MCF 10A (cell line): ENCODE data around the gene LYSMD2. TPM values are rescaled to one million over a fixed set of nuclear protein-coding genes. Genes with fewer than 3 reads are reported as not detected.

Experiments
- BruUV-seq: library from RNA; stranded (reverse); fragments of 400-500 nt; replicated peaks from 2 replicates; lab custom pipeline; 2021; lab: Mats Ljungman, UMichigan
- CTCF ChIA-PET: fragments of 300-600 bp; sonication (Branson Sonifier 250); formaldehyde crosslinking; extraction: SDS; loops from one replicate; lab custom pipeline; 2021; ENCODE audit warnings: antibody characterized with exemption, inconsistent platforms; lab: Yijun Ruan, JAX
- POLR2A ChIA-PET: fragments of 300-600, 350-650 bp; sonication (Branson Sonifier 250); formaldehyde crosslinking; extraction: SDS; loops from one replicate; lab custom pipeline; 2020; ENCODE audit warnings: antibody characterized with exemption, inconsistent platforms; lab: Yijun Ruan, JAX
- DNase-seq: peaks from one replicate; pipeline ENCODE4 v3.0.0-alpha.2; 2018; ENCODE audit not compliant: unreplicated experiment
- H3K27ac Mint-ChIP-seq: one replicate; pipeline ENCODE4 v1.8.0; 2022; ENCODE audit warnings: mild to moderate bottlenecking, low read depth, mixed read lengths; ENCODE audit not compliant: unreplicated experiment
- H3K27me3 Mint-ChIP-seq: one replicate; pipeline ENCODE4 v1.8.0; 2022; ENCODE audit warnings: mixed read lengths; ENCODE audit not compliant: insufficient read depth, unreplicated experiment
- H3K36me3 Mint-ChIP-seq: one replicate; pipeline ENCODE4 v1.8.0; 2022; ENCODE audit warnings: mild to moderate bottlenecking, moderate library complexity, mixed read lengths; ENCODE audit not compliant: insufficient read depth, unreplicated experiment
- H3K4me1 Mint-ChIP-seq: one replicate; pipeline ENCODE4 v1.8.0; 2022; ENCODE audit warnings: mixed read lengths; ENCODE audit not compliant: insufficient read depth, unreplicated experiment
- H3K4me3 Mint-ChIP-seq: one replicate; pipeline ENCODE4 v1.8.0; 2022; ENCODE audit warnings: mild to moderate bottlenecking, moderate library complexity, mixed read lengths; ENCODE audit not compliant: unreplicated experiment
- H3K9me3 Mint-ChIP-seq: one replicate; pipeline ENCODE4 v1.8.0; 2022; ENCODE audit warnings: mixed read lengths; ENCODE audit not compliant: unreplicated experiment
- intact Hi-C: fragments of 100-400 bp; cut with micrococcal nuclease; formaldehyde crosslinking; loops from 2 replicates; pipeline ENCODE4 v1.14.1; 2022
- total RNA-seq: library from RNA; stranded (reverse); gene quantifications from 2 replicates; pipeline ENCODE4 v1.2.3, GENCODE V29; 2022
- TF ChIP-seq, protein P1 (sequence below): fragments of 200-600 bp; IDR thresholded peaks from one replicate; pipeline ENCODE4 v1.8.0; 2022; ENCODE audit warnings: antibody characterized with exemption, mild to moderate bottlenecking; ENCODE audit not compliant: unreplicated experiment

The LYSMD2 gene
- total RNA-seq, 1 experiment from 2014 or later: 14.3 TPM

DNA sequence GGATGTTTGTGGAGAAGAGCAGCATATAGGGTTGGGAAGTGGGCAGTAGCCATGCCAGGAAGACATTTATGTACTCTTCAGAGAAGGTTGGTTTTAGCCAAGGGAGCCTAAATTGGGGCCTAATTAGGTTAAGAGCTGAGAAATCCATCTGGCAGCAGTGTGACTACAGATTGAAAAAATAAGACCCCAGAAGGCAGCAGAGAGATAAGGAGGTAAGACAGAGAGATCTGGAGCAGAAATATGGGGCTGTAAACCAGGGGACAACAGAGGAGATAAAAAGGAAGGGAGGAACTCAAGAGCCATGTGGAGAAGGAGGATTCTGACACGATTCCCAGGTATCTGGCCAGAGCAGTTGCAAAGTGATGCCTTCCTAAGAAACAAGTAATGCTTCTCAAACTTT lies 23.3 kb downstream of the LYSMD2 start:
- H3K36me3 Mint-ChIP-seq: no peaks in the 10 kb centered on the region
- no peak for DNase-seq
- POLR2A ChIA-PET: no interaction called here
- no peaks in the 10 kb centered on the region for H3K27me3 Mint-ChIP-seq
- H3K9me3 Mint-ChIP-seq: no peaks in the 10 kb centered on the region
- BruUV-seq: no TSS peak
- intact Hi-C loops: no loop called here
- H3K4me3 Mint-ChIP-seq: no peak overlapping the region
- CTCF ChIA-PET: interaction anchor here (0.7 kb wide), 1 partner anchor 227 kb away, joined by 3 read pairs; no protein-coding TSS in a partner anchor
- H3K4me1 Mint-ChIP-seq: no peaks in the 10 kb centered on the region
- no peak overlapping the region for H3K27ac Mint-ChIP-seq
- TF ChIP-seq, protein P1, sequence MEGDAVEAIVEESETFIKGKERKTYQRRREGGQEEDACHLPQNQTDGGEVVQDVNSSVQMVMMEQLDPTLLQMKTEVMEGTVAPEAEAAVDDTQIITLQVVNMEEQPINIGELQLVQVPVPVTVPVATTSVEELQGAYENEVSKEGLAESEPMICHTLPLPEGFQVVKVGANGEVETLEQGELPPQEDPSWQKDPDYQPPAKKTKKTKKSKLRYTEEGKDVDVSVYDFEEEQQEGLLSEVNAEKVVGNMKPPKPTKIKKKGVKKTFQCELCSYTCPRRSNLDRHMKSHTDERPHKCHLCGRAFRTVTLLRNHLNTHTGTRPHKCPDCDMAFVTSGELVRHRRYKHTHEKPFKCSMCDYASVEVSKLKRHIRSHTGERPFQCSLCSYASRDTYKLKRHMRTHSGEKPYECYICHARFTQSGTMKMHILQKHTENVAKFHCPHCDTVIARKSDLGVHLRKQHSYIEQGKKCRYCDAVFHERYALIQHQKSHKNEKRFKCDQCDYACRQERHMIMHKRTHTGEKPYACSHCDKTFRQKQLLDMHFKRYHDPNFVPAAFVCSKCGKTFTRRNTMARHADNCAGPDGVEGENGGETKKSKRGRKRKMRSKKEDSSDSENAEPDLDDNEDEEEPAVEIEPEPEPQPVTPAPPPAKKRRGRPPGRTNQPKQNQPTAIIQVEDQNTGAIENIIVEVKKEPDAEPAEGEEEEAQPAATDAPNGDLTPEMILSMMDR: no peak

DNA sequence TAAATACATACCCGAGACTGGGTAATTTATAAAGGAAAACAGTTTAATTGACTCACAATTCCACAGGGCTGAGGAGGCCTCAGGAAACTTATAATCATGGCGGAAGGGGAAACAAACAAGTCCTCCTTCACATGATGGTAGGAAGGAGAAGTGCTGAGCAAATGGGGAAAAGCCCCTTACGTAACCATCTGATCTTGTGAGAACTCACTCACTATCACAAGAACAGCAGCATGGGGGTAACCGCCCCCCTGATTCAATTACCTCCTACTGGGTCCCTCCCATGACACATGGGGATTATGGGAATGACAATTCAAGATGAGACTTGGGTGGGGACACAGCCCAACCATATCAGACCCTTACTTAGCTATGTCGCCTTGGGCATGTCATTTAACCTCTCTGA lies 28.4 kb downstream of the LYSMD2 start:
- BruUV-seq: no TSS peak
- no peaks in the 10 kb centered on the region for H3K9me3 Mint-ChIP-seq
- ChIA-PET POLR2A (no interaction called here), CTCF (no interaction called here)
- TF ChIP-seq, protein P1: no peak
- intact Hi-C loops: no loop called here
- no peaks in the 10 kb centered on the region for H3K27me3 Mint-ChIP-seq
- H3K4me1 Mint-ChIP-seq: no peaks in the 10 kb centered on the region
- H3K27ac Mint-ChIP-seq: no peak overlapping the region
- peaks cover 5% of the 10 kb centered on the region for H3K36me3 Mint-ChIP-seq
- no peak overlapping the region for H3K4me3 Mint-ChIP-seq
- DNase-seq: no peak

DNA sequence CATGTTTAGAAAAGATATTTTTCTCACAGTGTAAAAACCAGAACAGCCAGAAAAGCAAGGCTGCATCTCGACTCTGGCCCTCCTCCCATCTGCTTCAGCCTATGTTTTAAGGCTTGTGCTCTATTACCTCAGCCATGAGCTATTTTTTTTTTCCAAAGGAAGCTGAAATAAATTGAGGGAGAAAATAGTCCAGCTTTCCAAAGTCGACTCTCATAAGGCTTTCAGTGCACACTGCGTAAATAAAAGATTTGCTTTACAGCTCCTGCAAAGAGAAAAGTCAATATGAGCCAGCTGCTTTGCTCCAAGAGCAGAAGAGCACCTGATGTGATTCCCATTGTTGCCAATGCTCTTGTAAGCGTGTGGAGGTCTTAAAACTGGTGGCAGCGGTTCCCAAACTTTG lies 29.4 kb downstream of the LYSMD2 start:
- POLR2A ChIA-PET: interaction anchor here (1.3 kb wide), 1 partner anchor 28 kb away, joined by 3 read pairs; no protein-coding TSS in a partner anchor
- H3K4me3 Mint-ChIP-seq: no peak overlapping the region

DNA sequence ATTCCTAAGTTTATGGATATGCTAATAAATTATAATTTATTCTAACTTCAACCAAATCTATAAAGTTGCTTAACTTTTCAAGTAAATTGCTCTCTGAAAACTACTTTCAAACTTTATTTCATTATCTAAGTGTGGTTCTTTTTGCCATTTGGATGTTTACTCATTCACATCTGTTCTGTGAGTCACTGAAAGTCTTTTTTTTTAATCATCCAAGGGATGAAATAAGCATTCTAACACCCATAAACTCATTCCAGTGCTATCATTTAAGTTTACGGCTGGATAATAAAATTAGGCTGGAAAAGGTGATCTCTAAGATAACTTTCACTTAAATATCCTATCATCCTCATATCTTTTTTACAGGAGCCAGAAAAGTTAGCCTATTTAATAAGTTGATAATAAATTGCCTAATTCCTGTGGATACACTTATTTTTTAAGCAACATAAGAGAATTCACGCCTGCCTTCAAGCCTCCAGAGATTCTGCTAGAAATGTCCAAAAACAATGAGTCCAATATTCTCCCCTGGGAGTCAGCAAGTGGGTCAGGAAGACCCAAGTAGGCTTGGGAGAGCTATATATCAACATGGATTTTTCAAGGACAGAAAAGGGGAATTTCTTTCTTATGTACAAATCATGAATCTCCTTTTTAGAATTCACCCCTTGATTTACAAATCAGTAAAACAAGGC lies 30.4 kb downstream of the LYSMD2 start:
- Mint-ChIP-seq H3K27ac (no peak overlapping the region), H3K9me3 (no peaks in the 10 kb centered on the region), H3K4me1 (no peaks in the 10 kb centered on the region), H3K27me3 (no peaks in the 10 kb centered on the region), H3K4me3 (no peak overlapping the region), H3K36me3 (peaks cover 5% of the 10 kb centered on the region)
- ChIA-PET POLR2A (interaction anchor here (1.3 kb wide), 1 partner anchor 27 kb away, joined by 3 read pairs; no protein-coding TSS in a partner anchor), CTCF (interaction anchor here (0.5 to 1.1 kb wide), 2 partner anchors 18 to 44 kb away, joined by 3 read pairs; no protein-coding TSS in a partner anchor)
- intact Hi-C loops: no loop called here
- TF ChIP-seq, protein P1: no peak
- no TSS peak for BruUV-seq
- DNase-seq: no peak

More for the DNA sequence above, 29.4 kb downstream of the LYSMD2 start:
- intact Hi-C loops: no loop called here
- CTCF ChIA-PET: interaction anchor here (1.1 kb wide), 1 partner anchor 45 kb away, joined by 3 read pairs; no protein-coding TSS in a partner anchor
- no peaks in the 10 kb centered on the region for H3K9me3 Mint-ChIP-seq
- no peak for DNase-seq
- no peaks in the 10 kb centered on the region for H3K27me3 Mint-ChIP-seq
- no peak overlapping the region for H3K27ac Mint-ChIP-seq
- BruUV-seq: no TSS peak
- TF ChIP-seq, protein P1: no peak
- no peaks in the 10 kb centered on the region for H3K4me1 Mint-ChIP-seq
- H3K36me3 Mint-ChIP-seq: peaks cover 5% of the 10 kb centered on the region
